Keratinocyte (primary cell): ENCODE data around the gene CCDC8.

Experiments
- EZH2 ChIP-seq: IDR thresholded peaks from one replicate; pipeline ENCODE4 v1.6.1; 2012; ENCODE audit warnings: inconsistent platforms, mild to moderate bottlenecking, low read length, moderate library complexity
- TF ChIP-seq, protein P1 (sequence below), 3 experiments: IDR thresholded peaks in 1 of 3; conservative IDR thresholded peaks in 1 of 3; optimal IDR thresholded peaks in 1 of 3; 2 replicates in 2 of 3; 3 replicates in 1 of 3; pipeline versions ENCODE3 to v1.5.1; 2011; ENCODE audit warnings: low read length in 3 of 3, mild to moderate bottlenecking in 3 of 3, moderate library complexity in 2 of 3, control low read depth in 1 of 3, inconsistent platforms in 1 of 3; ENCODE audit not compliant: insufficient read depth in 2 of 3; ENCODE audit errors: extremely low read depth in 1 of 3

DNA sequence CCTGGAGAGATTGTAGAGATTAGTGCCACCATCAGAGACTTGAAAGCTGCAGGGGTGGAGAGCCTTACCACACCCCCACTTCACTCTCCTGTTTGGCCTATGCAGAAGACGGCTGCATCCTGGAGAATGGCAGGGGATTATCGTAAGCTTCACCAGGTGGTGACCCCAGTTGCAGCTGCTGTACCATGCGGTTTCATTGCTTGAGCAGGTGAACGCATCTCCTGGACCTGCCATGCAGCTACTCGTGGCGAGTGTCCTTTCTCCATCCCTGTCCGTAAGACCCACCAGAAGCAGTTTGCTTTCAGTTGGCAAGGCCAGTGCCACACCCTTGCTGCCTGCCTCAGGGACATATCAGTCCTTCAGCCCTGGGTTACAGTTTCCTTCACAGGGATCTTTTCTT is 45.2 kb downstream of the CCDC8 start:
- TF ChIP-seq, protein P1, sequence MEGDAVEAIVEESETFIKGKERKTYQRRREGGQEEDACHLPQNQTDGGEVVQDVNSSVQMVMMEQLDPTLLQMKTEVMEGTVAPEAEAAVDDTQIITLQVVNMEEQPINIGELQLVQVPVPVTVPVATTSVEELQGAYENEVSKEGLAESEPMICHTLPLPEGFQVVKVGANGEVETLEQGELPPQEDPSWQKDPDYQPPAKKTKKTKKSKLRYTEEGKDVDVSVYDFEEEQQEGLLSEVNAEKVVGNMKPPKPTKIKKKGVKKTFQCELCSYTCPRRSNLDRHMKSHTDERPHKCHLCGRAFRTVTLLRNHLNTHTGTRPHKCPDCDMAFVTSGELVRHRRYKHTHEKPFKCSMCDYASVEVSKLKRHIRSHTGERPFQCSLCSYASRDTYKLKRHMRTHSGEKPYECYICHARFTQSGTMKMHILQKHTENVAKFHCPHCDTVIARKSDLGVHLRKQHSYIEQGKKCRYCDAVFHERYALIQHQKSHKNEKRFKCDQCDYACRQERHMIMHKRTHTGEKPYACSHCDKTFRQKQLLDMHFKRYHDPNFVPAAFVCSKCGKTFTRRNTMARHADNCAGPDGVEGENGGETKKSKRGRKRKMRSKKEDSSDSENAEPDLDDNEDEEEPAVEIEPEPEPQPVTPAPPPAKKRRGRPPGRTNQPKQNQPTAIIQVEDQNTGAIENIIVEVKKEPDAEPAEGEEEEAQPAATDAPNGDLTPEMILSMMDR (optimal IDR thresholded peaks at IDR 0.05 in 1 of 3, IDR thresholded peaks at IDR 0.05 in 1 of 3, conservative IDR thresholded peaks at IDR 0.05 in 1 of 3; ENCODE audit: extremely low read depth in 1 of 3, insufficient read depth in 2 of 3, low read length in 3 of 3): no peak
- TF ChIP-seq EZH2: no peak
